ENCODE data around the gene TBC1D7.
A peak's percentile ranks its signal among the peaks of the same experiment; 100 is the strongest.
"Not testable (repeated sequence)": the region's sequence is repeated elsewhere in the genome, so short reads cannot be mapped to it uniquely, and the experiment has no call there.

Gene TBC1D7

DNA sequence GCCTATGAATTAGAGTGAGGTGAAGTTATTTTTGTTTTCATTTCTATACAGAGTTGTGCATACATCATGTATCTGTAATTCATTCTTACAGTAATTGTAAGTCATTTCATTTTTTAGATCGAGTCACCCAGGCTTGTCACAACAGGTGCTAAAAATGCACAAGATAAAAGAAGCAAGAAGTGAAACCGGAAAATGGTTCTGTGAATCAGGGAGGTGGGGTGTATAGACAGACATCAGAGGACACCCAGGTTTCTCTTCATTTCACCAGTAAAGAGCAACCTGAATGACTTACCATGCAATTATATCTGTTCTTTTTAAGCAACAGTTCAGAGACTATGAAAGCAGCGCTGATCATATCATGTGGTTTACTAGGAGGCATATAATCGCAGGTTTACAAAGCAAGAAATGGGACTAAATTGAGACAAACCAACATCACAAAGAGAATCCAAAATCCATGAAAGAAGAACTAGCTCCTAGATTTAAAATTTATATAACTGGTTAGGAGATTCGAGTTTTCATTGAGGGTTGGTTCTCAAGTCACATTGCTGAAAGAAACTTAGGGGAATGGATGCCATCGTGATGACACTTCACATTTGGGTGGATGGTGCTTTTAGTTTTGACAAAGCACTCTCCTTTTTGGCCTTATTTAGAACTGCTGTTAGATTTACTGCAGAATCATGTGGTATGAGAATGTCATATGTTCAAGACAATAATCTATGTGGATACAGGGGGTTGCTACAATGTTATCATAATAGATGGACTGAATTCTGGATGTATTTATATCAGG is 27.9 kb upstream of the TBC1D7 start:
- peak; percentile 20 to 69 for DNase-seq

DNA sequence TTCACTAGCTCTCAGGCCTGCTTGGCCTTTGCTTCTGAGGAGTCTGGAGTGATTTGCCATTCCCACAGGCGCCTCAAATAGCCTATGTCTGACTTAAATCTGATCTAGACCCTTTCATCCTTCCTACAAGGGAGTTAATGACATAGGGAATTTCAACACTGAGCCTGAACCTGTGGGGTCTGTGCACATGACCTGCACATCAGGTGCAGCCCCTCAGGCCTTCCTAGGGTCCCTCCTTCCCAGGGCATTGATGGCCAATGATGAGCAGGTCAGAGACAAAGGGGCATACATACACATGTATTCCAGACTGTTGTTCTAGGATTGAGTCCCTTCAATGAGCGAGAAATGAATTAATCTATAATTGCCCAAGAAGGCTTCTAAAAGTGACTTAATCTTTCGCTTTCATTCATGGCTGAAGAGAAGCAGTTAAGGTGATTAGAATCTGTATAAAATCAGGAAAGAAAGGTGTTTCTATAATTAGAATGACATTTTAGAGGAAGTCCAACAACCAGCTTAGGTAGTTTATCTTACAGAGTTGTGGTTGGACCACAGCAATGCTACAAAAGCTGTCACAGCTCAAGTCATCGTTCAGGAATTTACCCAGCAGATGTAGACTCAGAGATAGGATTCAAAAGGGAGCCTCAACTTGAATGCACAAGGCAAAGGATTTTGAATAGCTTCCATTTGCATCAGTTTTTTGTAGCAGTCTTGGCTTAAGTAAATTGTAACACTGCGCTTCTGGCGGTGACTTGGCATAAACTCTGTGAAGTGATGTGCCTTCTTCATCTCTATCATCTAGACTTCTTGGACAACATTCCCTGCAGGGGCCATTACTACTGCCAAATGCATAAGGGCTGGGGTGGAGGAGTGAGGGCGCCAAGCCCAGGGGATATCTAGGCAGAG is 27.0 kb upstream of the TBC1D7 start:
- DNase-seq: peak in 1 of 2 donors; percentile 52

DNA sequence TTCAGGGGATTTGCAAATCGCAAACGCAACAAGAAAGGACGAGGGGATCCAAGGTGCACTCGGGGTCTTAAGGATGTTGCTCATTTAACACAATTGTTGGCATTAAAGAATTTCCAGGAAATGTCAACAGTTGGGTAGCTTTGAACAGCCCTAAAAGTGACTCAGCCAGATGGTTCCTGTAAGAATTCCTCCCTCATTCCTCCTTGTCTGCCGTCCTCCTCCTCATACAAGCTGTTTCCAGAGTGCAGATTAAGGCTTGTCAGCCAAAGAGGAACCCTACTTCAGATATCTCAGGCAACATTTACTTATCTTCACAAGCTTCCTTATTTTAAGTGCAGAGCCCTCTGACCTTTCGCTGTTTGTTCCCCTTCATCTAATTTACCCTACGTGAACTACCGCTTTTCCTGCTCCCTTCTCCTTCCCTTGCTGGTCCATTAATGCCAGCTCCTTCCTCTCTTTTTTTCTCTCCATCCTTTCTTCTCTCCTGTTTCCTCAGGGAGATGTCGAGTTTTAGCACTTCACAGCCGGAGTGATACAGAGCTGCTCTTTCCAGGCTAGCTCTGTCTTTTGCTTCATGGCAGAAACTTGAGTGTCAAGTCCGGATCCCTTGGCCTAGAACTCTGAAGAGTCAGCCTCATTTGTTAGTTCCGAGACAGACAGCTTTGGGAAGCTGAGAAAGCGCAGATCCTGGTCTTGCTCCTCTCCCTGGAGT is 26.1 kb upstream of the TBC1D7 start:
- DNase-seq: no peak

DNA sequence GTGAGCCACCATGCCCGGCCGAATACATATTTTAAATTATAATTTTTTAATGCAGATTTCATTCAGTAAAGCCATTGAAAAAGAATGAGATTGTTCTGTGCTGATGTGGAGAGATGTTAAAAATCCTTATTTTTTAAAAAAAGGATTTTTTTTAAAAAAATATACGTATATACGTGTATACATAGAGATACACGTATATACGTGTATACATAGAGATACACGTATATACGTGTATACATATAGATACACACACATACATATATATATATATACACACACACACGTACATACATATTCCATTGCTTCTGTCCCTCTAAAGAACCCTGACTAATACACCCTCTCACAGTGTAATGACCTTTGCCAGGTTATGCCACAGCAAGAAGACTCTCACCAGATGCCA is 23.8 kb upstream of the TBC1D7 start:
- no peak for DNase-seq

DNA sequence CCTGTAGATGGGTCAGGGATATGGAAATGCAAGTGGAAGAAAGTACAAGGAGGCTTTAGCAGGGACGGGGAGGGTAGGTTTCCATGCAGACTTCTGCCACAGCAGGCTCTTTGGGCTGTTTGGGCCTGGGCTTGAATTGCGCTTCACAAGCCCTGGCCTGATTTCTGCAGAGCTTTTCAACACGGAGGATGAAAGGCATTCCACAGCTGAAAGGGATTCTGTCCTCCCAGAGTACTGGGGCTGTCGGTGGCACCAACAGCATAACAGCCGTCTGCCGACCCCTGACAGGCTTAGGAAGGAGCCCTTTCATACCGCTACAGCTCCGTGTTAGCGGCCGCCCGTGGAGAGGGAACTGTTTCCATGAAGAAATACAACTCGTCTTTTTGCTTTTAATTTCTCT is 22.9 kb upstream of the TBC1D7 start:
- no peak for DNase-seq

DNA sequence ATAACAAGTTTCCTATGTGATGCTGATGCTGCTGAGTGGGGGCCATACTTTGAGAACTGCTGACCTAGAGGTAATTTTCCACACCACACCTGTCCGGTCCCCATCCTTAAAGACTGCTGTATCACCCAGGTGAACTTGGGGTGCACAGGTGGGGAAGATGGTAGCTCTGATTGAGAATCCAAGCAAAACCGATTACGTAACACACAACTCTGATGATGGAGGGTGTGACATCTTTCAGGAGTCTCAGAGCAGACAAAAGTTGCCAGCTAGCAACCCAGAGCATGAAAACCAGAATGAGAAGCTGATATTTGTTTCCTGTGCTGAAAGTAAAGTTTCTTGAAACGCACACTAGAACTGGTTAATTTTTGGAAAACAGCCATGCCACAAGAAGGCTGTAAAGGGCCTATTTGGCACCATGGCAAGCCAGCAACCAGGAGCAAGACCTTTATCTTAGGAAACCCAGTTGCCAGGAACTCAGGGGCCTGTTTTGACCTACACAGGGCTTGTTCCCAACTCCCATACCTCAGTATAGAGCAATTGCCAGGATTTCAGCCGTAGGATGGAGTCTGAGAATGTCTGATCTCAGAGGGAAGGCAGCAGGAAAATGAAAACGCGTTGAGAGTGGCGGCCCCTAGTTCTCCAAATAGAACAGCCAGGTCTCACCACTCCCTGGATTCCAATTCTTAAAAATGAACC is 21.6 kb upstream of the TBC1D7 start:
- DNase-seq: no peak

DNA sequence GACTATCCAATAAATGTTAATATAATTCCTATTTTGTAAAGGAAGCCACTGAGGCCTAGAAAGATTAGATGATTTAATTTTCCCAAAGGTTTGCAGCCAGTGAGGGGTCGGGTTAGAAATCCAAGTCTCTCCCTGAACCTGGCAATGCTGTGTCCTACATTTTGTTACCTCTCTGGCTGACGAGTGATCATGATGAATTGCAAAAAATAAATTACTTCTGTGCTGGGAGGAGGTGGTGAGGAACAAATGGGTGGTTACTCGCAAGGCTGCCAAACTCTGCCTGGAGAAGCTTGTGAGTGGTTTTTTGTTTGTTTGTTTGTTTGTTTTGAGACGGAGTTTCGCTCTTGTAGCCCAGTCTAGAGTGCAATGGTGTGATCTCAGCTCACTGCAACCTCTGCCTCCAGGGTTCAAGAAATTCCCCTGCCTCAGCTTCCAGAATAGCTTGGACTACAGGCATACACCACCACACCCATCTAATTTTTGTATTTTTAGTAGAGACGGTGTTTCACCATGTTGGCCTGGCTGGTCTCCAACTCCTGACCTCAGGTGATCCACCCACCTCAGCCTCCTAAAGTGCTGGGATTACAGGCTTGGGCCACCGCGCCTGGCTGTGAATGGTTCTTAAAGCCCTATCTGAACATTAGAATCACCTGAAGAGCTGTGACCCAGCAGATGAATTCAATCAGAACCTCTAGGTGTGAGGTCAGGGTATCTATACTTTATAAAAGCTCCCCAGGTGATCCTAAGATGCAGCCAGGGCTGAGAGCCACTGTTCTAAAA is 20.2 kb upstream of the TBC1D7 start:
- DNase-seq: no peak

DNA sequence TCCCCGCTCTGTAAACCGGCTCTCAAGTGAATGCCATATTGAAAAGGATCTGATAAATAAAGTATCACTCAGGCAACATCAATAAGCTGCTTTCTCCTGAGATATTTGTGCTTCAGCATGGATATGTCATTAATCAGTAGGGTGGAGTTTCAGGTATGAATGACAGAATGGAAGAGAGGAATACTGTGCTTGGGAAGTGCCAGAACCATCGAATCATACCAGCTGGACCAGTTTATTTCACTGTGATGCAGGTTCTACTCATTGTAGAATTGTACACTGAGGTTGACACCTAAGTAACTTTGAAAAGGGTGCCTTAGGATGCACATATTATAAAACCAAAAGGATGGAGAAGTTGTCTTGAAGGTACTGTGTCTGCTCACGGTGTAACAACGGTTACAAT is 17.9 kb upstream of the TBC1D7 start:
- no peak for DNase-seq

DNA sequence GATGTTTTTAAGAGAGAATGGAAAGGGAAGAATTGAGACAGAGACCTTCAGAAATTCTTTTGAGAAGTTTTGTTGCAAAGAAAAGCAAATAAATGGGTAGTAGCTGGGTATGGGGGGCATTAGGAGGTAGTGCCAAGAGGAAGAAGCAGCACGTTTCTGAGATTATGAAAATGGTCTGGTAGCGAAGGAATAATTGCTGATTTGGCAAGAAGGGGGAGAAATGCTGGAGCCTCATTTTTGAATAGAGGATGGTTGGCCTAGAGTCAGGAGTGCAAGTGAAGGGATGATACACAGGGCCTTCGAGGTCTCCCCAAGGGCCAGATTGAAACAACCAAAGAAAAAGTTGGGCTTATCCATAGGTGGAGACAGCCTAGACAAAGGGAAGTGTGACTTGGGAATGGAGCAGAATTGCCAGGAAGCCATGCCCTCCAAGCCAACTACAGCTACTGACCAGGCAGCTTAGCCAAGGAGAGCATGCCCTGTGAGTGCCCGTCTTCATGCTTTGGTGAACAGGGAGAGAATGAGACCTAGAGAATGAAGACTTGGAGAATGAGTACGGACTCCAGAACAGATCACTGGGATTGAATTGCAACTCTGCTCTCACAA is 14.2 kb upstream of the TBC1D7 start:
- no peak for DNase-seq

DNA sequence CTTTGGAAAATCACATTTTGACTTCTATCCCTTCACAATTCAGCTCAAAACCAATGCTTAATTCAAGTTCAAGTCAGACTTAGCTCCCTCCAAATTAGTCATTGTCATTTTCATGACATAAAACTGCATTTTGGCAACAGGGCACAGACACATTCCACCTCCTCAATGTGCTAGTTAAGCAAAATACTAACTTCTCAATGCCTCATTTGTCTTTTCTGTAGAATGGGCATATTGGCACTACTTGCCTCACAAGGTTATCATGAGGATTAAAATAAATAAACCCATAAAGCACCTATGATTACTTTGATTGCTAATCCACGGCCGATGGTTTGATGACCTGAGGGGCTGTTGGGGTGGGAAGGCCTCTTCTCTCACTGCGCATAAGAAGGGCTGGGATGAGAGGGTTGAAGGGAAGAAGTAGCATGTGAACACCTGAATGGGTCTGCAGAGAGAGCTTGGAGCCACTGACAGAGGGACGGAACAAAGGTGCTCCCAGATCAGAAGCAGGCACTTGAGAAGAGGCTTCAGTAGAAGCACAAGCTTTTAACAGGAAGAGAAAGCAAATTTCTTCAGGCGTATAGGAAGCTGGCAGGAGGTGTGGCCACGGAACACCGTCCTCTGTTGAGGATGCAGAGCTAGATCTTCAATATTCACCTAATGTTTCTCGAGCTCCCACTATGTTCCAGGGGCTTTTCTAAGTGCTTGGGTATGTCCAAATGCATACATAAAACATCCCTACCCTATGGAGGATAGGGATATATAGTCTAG is 11.7 kb upstream of the TBC1D7 start:
- DNase-seq: no peak

DNA sequence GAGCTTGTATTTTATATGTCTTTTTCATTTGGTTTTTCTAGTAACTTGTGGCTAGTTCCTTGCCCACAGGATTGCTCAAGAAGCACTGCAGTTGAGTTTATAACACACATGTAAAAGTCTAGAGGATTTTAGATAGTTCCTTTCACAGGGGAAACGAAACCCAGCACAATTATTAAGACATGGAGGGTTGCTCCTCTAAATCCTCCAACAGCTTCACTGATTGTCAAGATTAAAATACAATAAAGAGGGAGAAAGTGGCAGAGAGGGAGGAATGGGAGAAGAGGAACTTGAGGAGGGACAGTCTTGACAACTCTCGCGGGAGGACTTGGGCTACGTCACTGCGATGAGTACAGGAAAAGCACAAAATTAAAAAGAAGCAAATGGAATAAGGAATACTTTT is 9.7 kb upstream of the TBC1D7 start:
- DNase-seq: no peak

DNA sequence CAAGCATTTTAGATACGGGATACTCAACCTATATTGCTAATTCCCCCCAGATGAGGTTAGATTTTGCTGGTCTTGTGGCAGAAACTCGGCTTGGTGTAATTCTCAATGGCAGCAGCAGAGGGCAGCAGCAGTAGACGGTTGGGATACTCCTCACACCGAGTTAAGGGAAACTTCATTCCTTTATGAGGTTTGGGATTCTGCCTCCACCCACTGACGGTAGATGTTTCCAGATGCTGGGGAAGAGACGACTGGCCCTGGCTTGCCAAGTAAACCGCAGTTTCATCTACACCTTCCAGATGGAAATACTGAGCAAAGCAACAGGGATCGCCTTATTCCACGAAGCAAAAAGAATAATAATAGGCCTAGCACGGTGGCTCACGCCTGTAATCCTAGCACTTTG is 8.2 kb upstream of the TBC1D7 start:
- peak; percentile 63 to 70 for DNase-seq

DNA sequence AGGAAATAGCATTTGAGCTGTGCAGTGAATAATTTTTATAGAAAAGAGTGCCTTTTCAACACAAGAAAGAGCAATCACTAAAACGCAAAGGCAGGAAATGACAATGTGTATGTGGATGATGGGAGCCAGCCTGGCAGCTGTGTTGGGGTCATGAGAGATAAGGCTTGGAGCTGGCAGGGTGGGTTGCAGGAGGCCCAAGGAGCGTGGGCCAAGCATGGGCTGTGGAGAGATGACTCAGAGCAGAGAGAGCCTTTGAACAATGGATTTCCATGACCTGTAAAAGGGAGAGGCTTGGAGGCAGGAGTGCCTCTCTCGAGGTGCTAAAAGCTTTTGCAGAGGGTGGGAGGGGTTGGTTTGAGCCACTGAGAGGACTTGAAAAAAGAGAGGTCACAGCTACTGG is 6.6 kb upstream of the TBC1D7 start:
- no peak for DNase-seq

DNA sequence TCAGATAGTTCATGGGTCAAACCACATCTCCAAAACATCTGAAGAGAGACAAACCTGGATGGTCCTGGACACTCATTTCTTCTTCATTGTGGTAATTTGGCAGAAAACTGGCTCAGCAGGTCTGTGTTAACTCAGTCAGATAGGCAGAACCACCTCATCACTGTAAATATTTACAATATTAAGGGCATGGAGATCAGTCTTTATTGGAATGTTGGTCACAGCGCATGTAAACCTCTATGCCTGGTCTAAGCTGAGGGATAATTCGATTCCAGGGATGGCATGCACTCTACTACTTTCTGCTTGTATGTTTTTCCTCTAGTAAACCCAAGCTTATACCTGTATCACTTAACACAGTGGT is 4.0 kb upstream of the TBC1D7 start:
- no peak for DNase-seq

DNA sequence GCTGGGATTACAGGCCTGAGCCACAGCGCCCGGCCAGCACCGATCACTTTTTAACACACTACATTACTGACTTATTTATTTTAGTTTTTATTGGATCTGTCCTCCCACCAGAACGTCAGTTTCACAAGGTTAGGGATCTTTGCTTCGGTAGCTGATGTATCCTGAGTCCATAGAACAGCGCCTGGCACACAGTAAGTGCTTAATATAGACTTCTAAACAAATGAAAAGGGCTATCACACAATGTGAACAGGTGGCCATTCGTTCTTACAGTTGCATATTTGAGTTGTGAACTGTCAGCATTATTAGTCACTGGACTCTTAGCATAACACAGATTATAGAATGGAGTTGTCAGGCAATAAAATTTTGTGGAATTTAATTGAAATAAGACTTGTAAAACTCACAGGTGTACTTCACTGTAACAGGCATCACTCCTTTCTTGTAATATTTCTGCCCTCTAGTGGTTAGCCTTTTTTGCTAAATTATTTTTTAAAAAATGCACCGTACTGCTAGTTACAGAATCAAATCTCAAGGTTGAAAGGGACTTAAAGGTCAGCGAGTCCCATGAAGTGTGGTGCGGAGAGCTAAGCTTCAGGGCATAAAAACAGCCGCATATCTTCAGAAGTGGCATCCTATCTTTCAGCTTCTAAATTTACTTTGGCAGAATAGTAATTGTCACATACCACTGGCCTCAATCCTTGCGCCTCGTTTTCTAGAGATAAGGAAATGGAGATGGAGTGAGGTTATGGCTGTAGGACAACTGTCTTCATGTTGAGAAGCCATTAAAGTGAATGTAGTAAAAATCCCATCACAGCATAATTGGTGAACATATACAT is 3.4 kb upstream of the TBC1D7 start:
- peak in 1 of 2 donors; percentile 61 for DNase-seq

DNA sequence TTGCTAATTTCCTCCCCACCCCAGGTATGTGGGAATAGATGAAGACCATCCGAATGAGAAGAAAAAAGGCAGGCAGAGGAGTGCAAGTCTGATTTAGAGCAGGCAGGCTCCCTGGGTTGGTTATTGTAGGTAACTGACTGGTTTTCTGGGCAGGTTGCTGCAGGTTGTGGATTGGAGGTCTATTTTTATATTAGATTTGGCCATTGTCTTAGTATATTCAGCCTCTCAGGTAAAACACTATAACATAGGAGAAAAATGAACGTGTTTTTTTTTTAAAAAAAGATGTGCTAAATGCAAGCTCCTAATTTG is 492 bp upstream of the TBC1D7 start:
- no peak for DNase-seq

DNA sequence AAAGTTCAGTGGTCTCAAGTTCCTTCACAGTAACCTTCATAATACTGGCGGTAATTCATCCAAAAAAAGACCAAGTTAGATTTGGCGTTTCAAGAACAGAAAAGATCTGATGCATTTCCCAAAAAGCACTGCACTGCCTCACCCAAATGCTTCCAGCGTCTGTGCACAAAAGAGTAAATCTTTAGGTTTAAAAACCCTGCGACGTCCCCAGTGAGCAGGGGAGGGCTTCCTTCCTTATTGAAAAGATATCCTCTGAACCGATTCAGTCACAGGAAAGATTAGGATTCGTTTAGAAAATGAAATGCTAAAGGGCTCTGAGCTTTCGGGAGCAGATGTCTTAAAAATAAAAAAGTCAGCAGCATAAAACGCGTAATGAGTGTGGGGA is 654 bp downstream of the TBC1D7 start:
- peak in 1 of 2 donors; percentile 27 for DNase-seq

DNA sequence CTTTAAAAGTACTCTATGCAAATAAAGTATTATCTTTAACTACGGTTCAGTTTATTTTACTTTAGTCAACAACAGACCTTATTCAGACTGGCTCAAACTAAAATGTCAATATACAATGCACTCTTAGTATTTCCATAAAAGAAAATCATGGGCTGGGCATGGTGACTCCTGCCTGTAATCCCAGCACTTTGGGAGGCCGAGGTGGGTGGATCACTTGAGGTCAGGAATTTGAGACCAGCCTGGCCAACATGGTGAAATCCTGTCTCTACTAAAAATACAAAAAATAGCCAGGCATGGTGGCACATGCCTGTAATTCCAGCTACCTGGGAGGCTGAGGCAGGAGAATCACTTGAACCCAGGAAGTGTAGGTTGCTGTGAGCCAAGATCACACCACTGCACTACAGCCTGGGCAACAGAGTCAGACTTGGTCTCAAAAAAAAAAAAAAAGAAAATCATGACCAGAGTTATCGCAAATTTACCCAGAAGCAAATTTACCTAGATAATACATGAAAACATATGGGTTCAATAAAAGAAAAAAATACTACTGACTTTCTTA is 2.2 kb downstream of the TBC1D7 start:
- DNase-seq: not testable (repeated sequence)

DNA sequence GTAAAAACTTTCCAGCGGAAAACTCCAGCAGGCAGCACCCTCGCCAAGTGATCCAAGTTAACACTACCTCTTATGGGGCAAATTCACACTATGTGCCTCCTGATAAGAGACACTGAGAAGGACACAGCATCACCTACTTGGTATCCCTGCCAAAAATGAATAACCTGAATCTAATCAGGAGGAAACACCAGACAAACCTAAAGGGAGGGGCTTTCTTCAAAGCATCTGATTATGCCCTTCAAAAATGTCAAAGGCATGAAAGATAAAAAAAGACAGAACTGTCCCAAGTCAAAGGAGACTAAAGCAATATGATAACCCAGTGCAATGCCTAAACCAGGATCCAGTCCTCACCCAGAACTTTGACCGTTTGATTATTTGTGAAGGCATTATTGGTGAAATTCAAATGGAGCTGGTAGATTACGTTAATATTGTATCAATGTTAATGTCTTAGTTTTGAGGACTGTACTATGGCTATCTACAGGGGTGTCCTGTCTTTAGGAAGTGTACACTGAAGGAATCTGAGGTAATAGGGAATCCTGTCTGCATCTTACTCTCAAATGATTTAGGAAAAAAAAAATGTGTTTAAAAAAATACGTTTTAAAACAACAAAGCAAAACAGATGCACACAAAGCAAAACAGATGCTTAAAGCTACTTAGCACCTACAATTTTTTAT is 8.3 kb downstream of the TBC1D7 start:
- DNase-seq: no peak
